ENCODE results near the gene MMP15.

The MMP15 gene

DNA sequence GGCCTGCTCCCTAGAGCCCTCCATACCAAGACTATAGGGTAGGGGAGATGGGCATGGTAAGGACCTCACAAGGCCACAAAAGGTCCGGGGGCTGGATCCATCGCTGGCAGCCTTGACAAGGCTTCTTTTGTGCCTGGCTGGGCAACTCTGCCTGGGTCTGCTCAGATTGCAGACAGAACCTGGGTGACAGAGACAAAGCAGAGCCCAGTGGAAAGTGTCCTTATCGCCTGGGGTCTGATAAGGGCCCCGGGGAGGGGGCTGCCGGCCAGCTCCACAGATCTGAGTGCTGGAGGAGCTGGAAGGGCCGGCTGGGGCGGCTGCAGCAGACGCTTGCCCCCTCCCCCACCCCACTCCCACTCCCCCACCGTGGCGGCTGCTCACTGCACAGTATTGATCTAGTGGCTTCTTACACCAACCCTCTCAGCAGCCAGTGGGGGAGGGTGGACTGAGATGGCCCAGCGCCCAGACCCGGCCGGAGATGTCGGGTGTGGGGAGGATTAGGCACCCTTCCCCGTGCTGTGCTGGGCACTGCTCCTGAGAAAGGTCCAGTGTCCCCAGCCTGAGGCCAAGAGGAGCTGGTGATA is 7.2 kb downstream of the MMP15 start:
- Mint-ChIP-seq H3K27ac (no peak overlapping the region), H3K4me3 (no peak overlapping the region), H3K4me1 (no peaks in the 10 kb centered on the region), H3K9me3 (no peaks in the 10 kb centered on the region), H3K36me3 (no peaks in the 10 kb centered on the region)
- ATAC-seq (no peak), DNase-seq (ENCODE audit: low spot score in 2 of 2) (no peak)

DNA sequence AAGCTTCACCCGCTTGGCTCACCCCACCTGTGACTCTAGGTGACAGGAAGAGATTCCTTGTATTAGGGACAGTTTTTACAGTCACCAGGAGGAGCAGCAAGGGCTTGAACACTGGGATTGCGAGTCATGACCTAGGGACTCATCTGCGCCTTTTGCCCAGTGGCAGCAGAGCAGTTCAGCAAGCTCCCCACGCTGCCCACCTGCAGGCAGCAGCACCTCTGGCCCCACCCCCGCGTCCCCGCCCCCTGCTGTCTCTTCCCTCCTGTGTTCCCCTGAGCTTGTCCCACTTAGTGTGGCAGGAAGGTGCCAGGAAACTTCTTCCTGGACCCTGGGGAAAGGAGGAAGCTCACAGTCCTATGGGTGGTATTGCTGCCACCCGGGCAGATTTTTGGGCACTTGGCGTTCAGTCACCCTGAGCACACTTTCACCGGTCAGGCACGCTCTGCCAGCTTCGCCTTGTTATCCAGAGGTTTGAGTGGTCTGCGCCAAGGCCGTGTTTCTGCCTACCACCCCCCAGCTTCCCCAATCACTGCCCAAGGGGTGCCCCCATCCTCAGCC is 8.7 kb downstream of the MMP15 start:
- DNase-seq (ENCODE audit: low spot score in 2 of 2) = no peak
- H3K27ac Mint-ChIP-seq = no peak overlapping the region
- H3K4me3 Mint-ChIP-seq = no peak overlapping the region
- no peaks in the 10 kb centered on the region for H3K4me1 Mint-ChIP-seq
- no peaks in the 10 kb centered on the region for H3K9me3 Mint-ChIP-seq
- H3K36me3 Mint-ChIP-seq = no peaks in the 10 kb centered on the region
- no peak for ATAC-seq

DNA sequence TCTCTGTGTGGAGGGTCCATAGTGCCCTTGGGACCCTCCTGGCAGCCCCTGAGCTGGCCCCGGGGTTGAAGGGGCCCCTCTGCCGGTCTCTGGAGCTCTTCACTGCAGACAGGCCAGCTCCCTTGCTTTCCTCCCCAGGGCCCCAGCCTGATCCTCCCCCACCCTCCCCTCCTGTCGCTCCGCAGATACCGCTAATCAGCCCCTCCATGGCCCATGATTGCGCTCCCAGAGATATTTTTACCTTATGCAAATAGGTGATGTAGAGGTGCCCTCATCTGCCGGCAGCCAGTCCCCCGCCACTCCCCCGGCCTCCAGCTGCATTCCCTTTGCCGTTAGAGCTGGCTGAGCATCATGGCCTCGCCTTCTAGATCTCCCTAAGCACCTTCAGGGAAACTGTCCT is 9.2 kb downstream of the MMP15 start:
- ATAC-seq = no peak
- Mint-ChIP-seq H3K4me3 (no peak overlapping the region), H3K4me1 (no peaks in the 10 kb centered on the region), H3K9me3 (no peaks in the 10 kb centered on the region), H3K27ac (no peak overlapping the region), H3K36me3 (no peaks in the 10 kb centered on the region)
- DNase-seq (ENCODE audit: low spot score in 2 of 2) = no peak

DNA sequence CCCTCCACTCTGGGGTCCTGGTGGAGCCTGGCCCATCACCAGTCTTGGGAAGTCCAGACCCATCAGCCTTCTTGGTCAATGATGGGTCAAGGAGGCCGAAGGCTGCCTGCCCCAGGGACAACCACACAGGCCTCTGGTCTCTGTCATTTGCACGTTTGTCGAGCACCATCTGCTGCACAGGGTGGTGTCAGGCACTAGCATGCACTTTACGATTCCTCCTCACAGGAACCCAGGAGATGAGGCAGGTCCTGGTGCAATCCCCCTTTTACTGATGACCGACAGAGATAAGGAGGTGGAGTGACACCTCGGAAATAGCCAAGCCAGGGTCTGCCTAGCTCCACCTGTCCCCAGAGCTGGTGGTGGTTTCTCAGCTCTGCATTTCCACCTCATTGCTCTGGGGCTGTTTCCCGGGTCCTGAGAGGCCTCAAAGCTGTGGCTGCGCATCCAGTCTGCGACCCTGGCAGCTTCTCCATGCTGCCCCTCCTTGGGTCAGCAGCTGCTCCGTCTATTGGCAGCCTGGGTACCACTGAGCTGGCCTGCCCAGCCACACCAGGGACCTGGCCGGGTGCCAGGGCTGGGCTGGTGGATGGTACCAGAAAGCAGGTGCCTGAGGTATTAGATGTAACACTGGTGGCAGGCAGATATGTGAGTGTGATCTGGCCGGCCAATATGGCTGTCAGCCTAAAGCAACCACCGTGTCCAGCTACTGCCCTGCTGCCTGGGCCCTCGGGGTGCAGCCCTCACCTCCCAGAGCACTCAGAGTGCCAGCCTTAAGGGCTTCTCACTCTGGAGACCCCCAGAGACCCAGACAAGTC is 10.0 kb downstream of the MMP15 start:
- no peak for ATAC-seq
- Mint-ChIP-seq H3K9me3 (no peaks in the 10 kb centered on the region), H3K36me3 (no peaks in the 10 kb centered on the region), H3K4me3 (no peak overlapping the region), H3K4me1 (no peaks in the 10 kb centered on the region), H3K27ac (no peak overlapping the region)
- no peak for DNase-seq (ENCODE audit: low spot score in 2 of 2)

DNA sequence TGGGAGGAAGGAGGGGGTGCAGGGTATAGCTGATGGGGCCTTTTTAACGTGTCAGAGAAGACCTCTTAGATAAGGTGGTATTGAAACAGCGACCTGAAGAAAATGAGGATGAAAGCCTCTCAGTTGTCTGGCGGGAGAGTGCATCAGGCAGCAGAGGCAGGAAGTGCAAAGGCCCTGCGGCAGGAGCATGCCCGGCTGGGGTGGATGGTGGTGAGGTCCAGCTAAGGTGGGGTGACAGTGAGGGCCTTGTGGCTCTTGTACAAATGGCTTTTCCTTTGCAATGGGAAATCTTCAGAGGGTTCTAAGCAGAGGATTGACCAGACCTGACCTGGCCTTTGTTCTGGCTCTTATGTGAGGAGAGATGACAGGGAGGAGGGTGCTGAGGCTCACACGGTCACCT is 11.4 kb downstream of the MMP15 start:
- no peak for DNase-seq (ENCODE audit: low spot score in 2 of 2)
- no peak overlapping the region for H3K4me3 Mint-ChIP-seq
- no peak for ATAC-seq
- no peaks in the 10 kb centered on the region for H3K36me3 Mint-ChIP-seq
- no peaks in the 10 kb centered on the region for H3K9me3 Mint-ChIP-seq
- H3K4me1 Mint-ChIP-seq = no peaks in the 10 kb centered on the region
- no peak overlapping the region for H3K27ac Mint-ChIP-seq

DNA sequence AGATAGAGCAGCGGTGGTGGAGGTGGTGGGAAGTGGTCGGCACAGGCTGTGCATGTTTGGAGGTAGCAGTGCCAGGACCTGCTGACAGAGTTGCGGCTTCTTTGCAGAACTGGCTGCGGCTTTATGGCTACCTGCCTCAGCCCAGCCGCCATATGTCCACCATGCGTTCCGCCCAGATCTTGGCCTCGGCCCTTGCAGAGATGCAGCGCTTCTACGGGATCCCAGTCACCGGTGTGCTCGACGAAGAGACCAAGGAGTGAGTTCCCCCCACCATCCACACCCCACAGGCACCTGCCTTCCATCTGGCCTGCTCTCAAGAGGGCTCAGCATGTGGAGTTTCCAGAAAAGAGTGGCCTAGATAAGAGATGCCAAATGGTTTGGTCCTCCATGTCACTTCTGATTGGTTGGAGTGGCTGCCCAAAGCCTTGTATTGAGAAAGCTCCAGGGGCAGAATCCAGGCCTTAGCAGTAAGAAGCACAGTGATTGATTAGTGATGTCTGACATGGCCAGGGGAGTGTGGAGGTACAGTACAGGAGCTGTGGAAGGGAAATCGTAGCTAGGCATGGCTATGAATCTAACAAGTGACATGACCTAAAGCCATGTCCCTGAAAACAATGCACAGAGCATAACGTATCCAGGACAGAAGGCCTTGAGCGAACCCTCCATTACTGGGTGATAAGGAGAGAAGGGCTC is 12.0 kb downstream of the MMP15 start:
- H3K36me3 Mint-ChIP-seq = no peaks in the 10 kb centered on the region
- DNase-seq (ENCODE audit: low spot score in 2 of 2) = no peak
- H3K9me3 Mint-ChIP-seq = no peaks in the 10 kb centered on the region
- H3K4me3 Mint-ChIP-seq = no peak overlapping the region
- ATAC-seq = no peak
- H3K4me1 Mint-ChIP-seq = no peaks in the 10 kb centered on the region
- H3K27ac Mint-ChIP-seq = no peak overlapping the region

DNA sequence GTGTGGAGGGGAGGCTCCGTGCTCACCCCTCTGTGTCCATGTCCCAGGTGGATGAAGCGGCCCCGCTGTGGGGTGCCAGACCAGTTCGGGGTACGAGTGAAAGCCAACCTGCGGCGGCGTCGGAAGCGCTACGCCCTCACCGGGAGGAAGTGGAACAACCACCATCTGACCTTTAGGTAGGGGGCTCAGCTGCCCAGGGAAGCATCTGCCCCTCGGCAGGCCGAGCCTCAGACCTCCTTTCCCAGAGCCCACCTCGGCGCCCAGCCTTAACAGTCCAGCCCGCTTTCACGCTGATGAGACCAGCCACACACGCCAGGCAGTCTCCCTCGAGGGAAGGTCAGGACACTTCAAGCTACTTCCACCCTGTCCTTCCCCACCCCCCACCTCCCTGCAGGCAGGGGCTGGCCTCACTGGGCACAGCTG is 12.7 kb downstream of the MMP15 start:
- H3K36me3 Mint-ChIP-seq = no peaks in the 10 kb centered on the region

DNA sequence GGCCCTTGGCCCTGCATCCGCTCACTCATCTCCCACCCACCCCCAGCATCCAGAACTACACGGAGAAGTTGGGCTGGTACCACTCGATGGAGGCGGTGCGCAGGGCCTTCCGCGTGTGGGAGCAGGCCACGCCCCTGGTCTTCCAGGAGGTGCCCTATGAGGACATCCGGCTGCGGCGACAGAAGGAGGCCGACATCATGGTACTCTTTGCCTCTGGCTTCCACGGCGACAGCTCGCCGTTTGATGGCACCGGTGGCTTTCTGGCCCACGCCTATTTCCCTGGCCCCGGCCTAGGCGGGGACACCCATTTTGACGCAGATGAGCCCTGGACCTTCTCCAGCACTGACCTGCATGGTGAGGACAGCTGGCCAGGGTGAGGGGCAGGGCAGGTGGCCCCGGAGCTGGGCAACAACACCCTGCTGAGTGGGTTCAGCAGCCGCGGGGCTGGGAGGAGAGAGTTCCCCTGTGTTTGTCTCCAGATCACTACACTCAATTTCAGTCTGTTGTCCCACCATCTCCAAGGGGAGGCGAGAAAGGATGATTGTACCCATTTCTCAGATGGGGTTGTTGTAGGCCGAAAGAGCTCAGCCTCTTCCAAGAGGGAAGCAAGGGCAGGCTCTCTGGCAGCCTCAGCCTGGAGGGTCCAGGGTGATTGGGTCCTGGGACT is 14.4 kb downstream of the MMP15 start:
- DNase-seq (ENCODE audit: low spot score in 2 of 2) (no peak), ATAC-seq (no peak)
- Mint-ChIP-seq H3K27ac (no peak overlapping the region), H3K36me3 (no peaks in the 10 kb centered on the region), H3K4me1 (no peaks in the 10 kb centered on the region), H3K9me3 (no peaks in the 10 kb centered on the region), H3K4me3 (no peak overlapping the region)

More for the DNA sequence above, 12.7 kb downstream of the MMP15 start:
- DNase-seq (ENCODE audit: low spot score in 2 of 2) = no peak
- ATAC-seq = no peak
- H3K9me3 Mint-ChIP-seq = no peaks in the 10 kb centered on the region
- no peak overlapping the region for H3K27ac Mint-ChIP-seq
- no peak overlapping the region for H3K4me3 Mint-ChIP-seq
- H3K4me1 Mint-ChIP-seq = no peaks in the 10 kb centered on the region

DNA sequence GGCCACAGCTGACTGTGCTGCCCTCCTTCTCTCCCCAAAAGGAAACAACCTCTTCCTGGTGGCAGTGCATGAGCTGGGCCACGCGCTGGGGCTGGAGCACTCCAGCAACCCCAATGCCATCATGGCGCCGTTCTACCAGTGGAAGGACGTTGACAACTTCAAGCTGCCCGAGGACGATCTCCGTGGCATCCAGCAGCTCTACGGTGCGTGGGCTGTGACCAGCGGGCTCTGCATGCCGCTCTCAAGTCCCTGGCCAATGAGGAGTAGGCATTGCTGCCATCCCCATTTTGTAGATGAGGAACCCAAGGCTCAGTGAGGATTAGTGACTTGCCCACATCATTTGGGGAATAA is 14.9 kb downstream of the MMP15 start:
- Mint-ChIP-seq H3K4me3 (no peak overlapping the region), H3K36me3 (no peaks in the 10 kb centered on the region), H3K4me1 (no peaks in the 10 kb centered on the region), H3K27ac (no peak overlapping the region), H3K9me3 (no peaks in the 10 kb centered on the region)
- no peak for ATAC-seq
- no peak for DNase-seq (ENCODE audit: low spot score in 2 of 2)

DNA sequence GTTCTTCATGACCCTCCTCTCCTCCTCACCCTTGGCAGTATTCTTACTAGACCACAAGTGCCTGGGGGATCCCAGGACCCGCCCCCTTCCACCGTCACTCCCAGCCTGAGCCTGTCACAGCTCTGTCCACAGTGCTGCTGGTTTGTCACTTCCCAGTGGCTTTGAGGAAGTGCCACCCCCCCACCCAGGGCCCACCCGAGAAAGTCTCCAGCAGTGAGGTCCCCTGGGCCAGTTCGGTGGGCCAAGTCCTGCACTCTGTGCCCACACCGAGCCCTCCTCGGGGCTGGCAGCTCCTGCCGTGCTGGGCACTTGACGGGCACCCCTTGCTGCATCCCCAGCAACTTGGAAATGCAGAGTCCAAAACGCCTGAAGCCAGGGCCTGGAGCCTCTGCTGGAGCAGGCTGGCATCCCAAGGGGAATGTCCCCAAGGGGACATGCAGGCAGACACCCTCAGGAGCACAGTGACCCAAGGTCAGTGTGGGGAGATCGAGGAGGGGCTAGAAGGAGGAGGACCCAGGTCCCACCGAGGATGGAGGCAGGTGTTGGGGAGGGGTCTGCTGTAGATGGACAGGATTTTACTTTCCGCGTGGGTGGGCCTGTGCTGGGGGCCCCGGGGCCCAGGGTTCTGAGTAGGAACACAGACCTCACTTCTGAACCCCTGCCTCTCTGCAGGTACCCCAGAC is 15.5 kb downstream of the MMP15 start:
- Mint-ChIP-seq H3K36me3 (no peaks in the 10 kb centered on the region), H3K9me3 (no peaks in the 10 kb centered on the region), H3K4me1 (no peaks in the 10 kb centered on the region), H3K4me3 (no peak overlapping the region), H3K27ac (no peak overlapping the region)
- no peak for DNase-seq (ENCODE audit: low spot score in 2 of 2)
- ATAC-seq = no peak

DNA sequence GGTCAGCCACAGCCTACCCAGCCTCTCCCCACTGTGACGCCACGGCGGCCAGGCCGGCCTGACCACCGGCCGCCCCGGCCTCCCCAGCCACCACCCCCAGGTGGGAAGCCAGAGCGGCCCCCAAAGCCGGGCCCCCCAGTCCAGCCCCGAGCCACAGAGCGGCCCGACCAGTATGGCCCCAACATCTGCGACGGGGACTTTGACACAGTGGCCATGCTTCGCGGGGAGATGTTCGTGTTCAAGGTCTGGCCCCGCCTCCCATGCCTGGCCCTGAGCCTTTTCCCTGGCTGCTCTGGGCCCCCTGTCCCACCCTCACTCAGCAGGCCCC is 16.0 kb downstream of the MMP15 start:
- no peak overlapping the region for H3K4me3 Mint-ChIP-seq
- ATAC-seq (no peak), DNase-seq (ENCODE audit: low spot score in 2 of 2) (no peak)
- H3K27ac Mint-ChIP-seq = no peak overlapping the region
- no peaks in the 10 kb centered on the region for H3K36me3 Mint-ChIP-seq
- no peaks in the 10 kb centered on the region for H3K9me3 Mint-ChIP-seq
- H3K4me1 Mint-ChIP-seq = no peaks in the 10 kb centered on the region

DNA sequence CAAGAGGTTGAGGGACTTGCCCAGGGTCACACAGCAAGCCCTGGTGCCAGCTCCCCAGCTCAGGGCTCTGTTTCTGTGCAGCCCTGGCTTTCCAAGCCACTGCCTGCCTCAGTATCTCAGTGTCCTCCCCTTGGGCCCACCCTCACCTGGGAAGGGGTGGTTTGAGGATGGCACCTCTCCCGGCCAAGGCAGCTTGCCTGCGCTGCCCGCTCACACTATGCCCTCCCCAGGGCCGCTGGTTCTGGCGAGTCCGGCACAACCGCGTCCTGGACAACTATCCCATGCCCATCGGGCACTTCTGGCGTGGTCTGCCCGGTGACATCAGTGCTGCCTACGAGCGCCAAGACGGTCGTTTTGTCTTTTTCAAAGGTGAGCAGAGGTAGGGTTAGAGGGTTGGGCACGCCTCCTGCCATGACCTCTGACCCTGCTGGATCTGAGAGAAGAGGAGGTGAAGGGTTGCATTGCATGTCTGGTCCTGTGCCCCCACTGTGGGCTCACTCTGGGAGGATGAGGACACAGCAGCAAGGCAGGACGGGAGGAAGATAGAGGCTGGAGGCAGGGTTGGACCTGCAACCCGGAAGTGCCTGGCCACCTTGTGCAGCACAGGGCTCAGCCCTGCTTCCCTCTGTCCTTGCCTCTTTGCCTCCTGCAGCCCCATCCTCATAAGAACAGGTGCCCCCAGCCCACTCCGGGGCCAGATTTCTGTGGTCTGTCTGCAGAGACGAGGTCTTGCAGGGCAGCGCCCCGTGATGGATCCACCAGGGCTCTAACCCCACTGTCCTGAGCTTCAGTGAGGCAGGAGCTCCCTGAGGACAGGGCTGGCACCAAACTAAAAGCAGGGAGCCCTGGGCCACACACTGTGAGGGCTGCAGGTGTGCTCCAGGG is 16.7 kb downstream of the MMP15 start:
- H3K27ac Mint-ChIP-seq = no peak overlapping the region

DNA sequence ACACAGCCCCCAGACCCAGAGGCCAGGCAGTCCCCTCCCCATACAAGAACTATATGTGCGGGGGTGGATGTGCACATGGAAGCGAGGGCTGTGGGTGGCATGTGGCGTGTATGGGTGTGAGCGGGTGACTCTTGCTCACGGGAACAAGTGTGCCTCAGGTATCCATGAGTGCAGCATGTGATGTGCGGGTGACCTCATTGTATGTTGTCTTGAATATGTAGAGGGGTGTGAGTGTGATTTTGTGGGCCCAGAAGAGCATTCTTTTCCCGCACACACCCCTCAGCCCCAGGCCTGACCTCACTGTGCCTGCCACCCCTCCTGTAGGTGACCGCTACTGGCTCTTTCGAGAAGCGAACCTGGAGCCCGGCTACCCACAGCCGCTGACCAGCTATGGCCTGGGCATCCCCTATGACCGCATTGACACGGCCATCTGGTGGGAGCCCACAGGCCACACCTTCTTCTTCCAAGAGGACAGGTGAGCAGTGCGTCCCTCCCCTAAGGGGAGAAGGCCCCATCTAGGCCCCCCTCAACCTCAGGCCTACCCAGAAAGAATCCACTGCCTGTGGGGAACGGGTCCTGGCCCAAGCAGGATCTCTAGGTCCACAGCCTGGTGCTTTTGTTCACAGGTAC is 17.4 kb downstream of the MMP15 start:
- H3K27ac Mint-ChIP-seq = no peak overlapping the region
- no peak for ATAC-seq
- no peaks in the 10 kb centered on the region for H3K9me3 Mint-ChIP-seq

More for the DNA sequence above, 16.7 kb downstream of the MMP15 start:
- Mint-ChIP-seq H3K4me3 (no peak overlapping the region), H3K36me3 (no peaks in the 10 kb centered on the region), H3K4me1 (no peaks in the 10 kb centered on the region), H3K9me3 (no peaks in the 10 kb centered on the region)
- no peak for ATAC-seq
- no peak for DNase-seq (ENCODE audit: low spot score in 2 of 2)

DNA sequence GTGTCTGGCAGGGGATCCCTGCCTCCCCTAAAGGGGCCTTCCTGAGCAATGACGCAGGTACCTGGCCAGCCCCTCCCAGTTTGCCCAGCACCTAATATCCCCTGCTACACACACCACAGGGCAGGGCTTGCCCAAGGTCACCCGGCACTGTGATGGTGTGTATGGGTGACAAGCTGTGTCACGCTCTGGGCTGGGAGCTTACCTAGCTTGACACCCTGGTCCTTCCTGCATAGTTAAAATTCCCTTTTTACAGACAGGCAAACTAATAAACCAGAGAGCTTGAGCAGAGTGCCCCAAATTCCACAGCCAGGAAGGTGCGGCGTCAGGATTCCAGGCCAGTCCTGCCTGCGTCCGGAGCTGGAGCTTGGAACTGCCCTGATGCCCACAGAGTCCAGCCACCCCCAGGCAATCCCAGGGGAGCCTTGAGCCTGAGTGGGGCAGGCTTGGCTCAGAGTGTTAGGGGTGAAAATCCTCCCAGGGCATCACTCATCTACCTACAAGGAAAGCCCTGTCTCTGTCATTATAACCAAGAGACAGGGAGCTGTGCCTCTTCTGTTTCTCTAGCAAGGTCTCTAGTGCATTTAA is 18.1 kb downstream of the MMP15 start:
- no peak for DNase-seq (ENCODE audit: low spot score in 2 of 2)
- H3K27ac Mint-ChIP-seq = no peak overlapping the region
- H3K4me3 Mint-ChIP-seq = no peak overlapping the region
- no peaks in the 10 kb centered on the region for H3K4me1 Mint-ChIP-seq
- H3K36me3 Mint-ChIP-seq = no peaks in the 10 kb centered on the region
- H3K9me3 Mint-ChIP-seq = no peaks in the 10 kb centered on the region
- ATAC-seq = no peak

More for the DNA sequence above, 17.4 kb downstream of the MMP15 start:
- Mint-ChIP-seq H3K4me1 (no peaks in the 10 kb centered on the region), H3K4me3 (no peak overlapping the region), H3K36me3 (no peaks in the 10 kb centered on the region)
- DNase-seq (ENCODE audit: low spot score in 2 of 2) = no peak

Data from stimulated activated effector memory CD8-positive, alpha-beta T cell treated with anti-CD3 and anti-CD28 coated beads, Interleukin-12 subunit alpha, Interleukin-12 subunit beta, amount 100 ng/mL, for 72 hours (primary cell).